Colonic mucosa (tissue), 4 donors: ENCODE data around the gene STXBP6. TPM values are rescaled to one million over a fixed set of nuclear protein-coding genes. Genes with fewer than 3 reads are reported as not detected.

Experiments
- DNase-seq: peaks from one replicate; pipeline ENCODE4 v3.0.0-alpha.2; 2020
- H3K27ac ChIP-seq: fragments of 200-600 bp; one replicate; pipeline ENCODE4 v1.8.0; 2021
- H3K27me3 ChIP-seq: fragments of 200-600 bp; one replicate; pipeline ENCODE4 v1.8.0; 2021
- H3K36me3 ChIP-seq: fragments of 200-600 bp; one replicate; pipeline ENCODE4 v1.8.0; 2021
- H3K4me1 ChIP-seq: fragments of 200-600 bp; one replicate; pipeline ENCODE4 v1.8.0; 2021; ENCODE audit warnings: mild to moderate bottlenecking
- H3K4me3 ChIP-seq: fragments of 200-600 bp; one replicate; pipeline ENCODE4 v1.8.0; 2021
- H3K9ac ChIP-seq, 2 donors: one replicate each; pipeline ENCODE4 v1.7.0; 2013; ENCODE audit warnings: control low read depth in 2 of 2, low read depth in 2 of 2, low read length in 2 of 2
- H3K9me3 ChIP-seq: fragments of 200-600 bp; one replicate; pipeline ENCODE4 v1.8.0; 2021
- intact Hi-C: fragments of 100-400 bp; cut with DNase I; formaldehyde crosslinking; loops from one replicate; pipeline ENCODE4 v1.14.1; 2022
- total RNA-seq, 2 donors: library from RNA; stranded (reverse); fragmentation: NEBNext Ultra II Directional in 1 of 2; extraction: Animal tissue kit (Norgen Biotek cat#: 25700) in 1 of 2; gene quantifications; one replicate each; pipeline ENCODE4 v1.2.1, GENCODE V29; 2021
- TF ChIP-seq, protein P1 (sequence below): fragments of 200-600 bp; IDR thresholded peaks from one replicate; pipeline ENCODE4 v1.8.0; 2022; ENCODE audit warnings: antibody characterized with exemption, mild to moderate bottlenecking
- donor health status: healthy.
- donor health status: DM: no; HTN: no; CAD: no.
- donor health status: DM: no; HTN: no; CAD: no.

Gene STXBP6
- total RNA-seq, 2 donors from 2014 or later, result 23.7 to 26.1 TPM

DNA sequence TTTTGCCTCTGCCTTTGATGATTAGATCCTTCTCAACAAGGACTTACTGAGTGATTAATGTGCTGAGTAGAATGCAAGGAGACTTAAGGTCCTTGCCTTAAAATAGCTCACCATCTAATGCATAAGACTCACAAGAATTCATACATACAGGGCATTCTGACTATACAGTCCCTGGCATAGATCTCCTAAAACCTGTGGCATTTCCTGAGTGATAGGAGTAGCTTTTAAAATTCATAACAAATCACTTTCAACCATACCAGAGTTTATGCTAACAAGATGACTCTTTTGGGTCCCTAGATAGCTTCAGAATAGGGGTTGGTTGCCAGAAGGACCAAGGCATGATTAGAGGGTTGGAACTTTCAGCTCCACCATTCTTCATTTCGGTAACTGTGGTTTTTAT lies 48.8 kb downstream of the STXBP6 start:
- TF ChIP-seq, protein P1, sequence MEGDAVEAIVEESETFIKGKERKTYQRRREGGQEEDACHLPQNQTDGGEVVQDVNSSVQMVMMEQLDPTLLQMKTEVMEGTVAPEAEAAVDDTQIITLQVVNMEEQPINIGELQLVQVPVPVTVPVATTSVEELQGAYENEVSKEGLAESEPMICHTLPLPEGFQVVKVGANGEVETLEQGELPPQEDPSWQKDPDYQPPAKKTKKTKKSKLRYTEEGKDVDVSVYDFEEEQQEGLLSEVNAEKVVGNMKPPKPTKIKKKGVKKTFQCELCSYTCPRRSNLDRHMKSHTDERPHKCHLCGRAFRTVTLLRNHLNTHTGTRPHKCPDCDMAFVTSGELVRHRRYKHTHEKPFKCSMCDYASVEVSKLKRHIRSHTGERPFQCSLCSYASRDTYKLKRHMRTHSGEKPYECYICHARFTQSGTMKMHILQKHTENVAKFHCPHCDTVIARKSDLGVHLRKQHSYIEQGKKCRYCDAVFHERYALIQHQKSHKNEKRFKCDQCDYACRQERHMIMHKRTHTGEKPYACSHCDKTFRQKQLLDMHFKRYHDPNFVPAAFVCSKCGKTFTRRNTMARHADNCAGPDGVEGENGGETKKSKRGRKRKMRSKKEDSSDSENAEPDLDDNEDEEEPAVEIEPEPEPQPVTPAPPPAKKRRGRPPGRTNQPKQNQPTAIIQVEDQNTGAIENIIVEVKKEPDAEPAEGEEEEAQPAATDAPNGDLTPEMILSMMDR, result no peak
- intact Hi-C loops, result no loop called here
- Histone ChIP-seq H3K4me3 (no peak overlapping the region), H3K4me1 (no peaks in the 10 kb centered on the region), H3K27ac (no peak overlapping the region), H3K9me3 (no peaks in the 10 kb centered on the region), H3K9ac (no peak overlapping the region), H3K36me3 (no peaks in the 10 kb centered on the region), H3K27me3 (no peaks in the 10 kb centered on the region)
- no peak for DNase-seq

DNA sequence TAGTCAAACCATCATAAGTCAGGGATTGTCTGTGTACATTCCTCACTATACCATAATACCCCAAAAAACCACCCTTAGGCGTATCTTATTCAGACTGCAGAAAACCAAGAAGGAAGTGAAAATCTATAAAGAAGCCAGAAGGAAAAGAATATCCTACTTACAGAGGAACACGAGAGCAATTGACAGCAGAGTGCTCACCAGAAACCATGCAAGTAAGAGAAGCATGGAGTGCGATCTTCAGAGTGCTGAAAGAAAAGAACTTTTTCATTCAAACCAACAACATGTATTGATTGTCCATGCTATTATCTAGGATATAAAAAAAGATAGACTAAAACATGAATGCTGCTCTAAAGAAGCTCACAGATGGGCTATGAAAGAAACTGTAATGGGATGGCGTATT lies 50.8 kb downstream of the STXBP6 start:
- no peaks in the 10 kb centered on the region for H3K9me3 ChIP-seq
- no peak overlapping the region for H3K27ac ChIP-seq
- no peaks in the 10 kb centered on the region for H3K27me3 ChIP-seq
- H3K4me3 ChIP-seq, result no peak overlapping the region
- H3K36me3 ChIP-seq, result no peaks in the 10 kb centered on the region
- TF ChIP-seq, protein P1, result no peak
- DNase-seq, result no peak
- H3K4me1 ChIP-seq, result no peaks in the 10 kb centered on the region
- no peak overlapping the region for H3K9ac ChIP-seq
- intact Hi-C loops, result no loop called here

DNA sequence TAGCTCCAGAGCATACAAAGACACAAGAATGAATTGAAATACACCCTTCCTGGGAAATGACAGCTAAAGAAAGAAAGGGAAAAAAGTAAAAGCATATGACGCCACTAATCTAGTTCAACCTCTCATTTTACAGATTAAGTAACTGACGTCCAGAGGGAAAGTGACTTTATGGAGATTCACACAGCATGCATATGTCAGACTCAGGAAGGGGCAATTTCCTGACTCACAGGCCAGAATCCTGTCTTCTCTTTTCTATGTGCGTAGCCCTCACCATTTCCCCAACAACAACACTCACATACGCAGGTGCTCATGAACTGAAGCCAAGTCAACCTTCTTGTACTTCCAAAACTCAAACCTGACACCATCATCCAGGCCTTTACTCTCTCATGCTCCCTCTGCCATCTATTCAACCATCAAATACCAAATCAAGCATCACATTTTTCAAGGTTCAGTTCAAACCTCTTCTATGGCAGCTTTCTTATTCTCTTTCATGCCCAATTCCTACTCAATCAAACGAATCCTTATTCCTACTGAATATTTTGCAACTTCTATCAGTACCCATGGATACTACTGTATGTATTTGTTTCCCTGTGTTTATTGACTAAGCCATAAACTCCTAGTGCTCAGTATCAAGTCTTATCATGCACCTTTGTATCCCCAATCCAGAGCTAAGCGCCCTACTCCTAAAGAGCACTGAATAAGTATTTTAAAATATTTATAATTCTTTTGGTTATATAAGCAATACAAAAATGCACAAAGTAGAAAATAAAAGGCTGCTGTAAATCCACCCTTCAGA lies 52.8 kb downstream of the STXBP6 start:
- TF ChIP-seq, protein P1, result no peak
- Histone ChIP-seq H3K27ac (no peak overlapping the region), H3K27me3 (no peaks in the 10 kb centered on the region), H3K9ac (no peak overlapping the region), H3K4me1 (no peaks in the 10 kb centered on the region), H3K9me3 (no peaks in the 10 kb centered on the region), H3K4me3 (no peak overlapping the region), H3K36me3 (no peaks in the 10 kb centered on the region)
- no peak for DNase-seq
- intact Hi-C loops, result no loop called here

DNA sequence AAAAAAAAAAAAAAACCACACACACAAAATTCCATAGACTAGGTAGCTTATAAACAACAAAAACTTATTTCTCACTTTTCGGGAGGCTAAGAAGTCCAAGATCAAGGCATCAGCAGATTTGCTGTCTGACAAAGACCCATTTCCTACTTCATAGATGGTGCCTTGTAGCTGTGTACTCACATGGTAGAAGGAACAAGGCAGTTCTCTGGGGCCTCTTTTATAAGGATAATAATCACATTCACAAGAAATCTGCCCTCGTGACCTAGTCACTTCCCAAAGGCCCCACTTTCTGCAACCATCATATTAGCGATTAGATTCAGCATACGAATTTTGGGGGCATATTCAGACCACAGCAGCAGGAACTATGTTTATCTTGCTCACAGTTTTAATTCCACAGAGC lies 54.9 kb downstream of the STXBP6 start:
- H3K4me3 ChIP-seq, result no peak overlapping the region
- no peak overlapping the region for H3K9ac ChIP-seq
- no peak for DNase-seq
- TF ChIP-seq, protein P1, result no peak
- intact Hi-C loops, result no loop called here
- no peak overlapping the region for H3K27ac ChIP-seq
- H3K4me1 ChIP-seq, result no peaks in the 10 kb centered on the region
- no peaks in the 10 kb centered on the region for H3K27me3 ChIP-seq
- no peaks in the 10 kb centered on the region for H3K9me3 ChIP-seq
- H3K36me3 ChIP-seq, result no peaks in the 10 kb centered on the region

DNA sequence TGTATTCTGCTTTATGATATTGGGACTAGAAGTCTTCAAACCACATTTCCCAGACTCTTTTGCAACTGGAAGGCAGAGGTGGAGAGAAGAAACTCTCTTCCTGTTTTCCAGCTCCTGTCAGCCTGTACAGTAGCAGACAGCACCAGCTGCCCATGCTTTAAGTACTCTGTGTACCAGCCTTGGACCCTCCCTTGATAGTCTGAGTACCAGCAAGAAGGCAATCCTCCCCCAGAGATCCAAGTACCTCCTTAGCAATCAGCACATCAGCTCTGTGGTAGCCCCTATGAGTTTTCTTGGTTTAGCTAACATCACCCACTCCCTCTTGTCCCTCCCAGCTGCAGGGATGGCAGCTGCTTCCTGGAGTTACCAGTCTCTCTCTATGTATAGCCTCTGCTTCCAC lies 56.3 kb downstream of the STXBP6 start:
- no peak overlapping the region for H3K27ac ChIP-seq
- TF ChIP-seq, protein P1, result no peak
- no peaks in the 10 kb centered on the region for H3K36me3 ChIP-seq
- H3K4me3 ChIP-seq, result no peak overlapping the region
- no peaks in the 10 kb centered on the region for H3K9me3 ChIP-seq
- DNase-seq, result no peak
- no peaks in the 10 kb centered on the region for H3K4me1 ChIP-seq
- no peaks in the 10 kb centered on the region for H3K27me3 ChIP-seq
- no peak overlapping the region for H3K9ac ChIP-seq
- intact Hi-C loops, result no loop called here
